SK-N-SH treated with all-trans-retinoic acid at 6 μM for 48 hours (cell line): ENCODE data around the gene SIK3.

Source experiments
- CREB5 ChIP-seq: fragments of 250-450 bp; sonication (Bioruptor Pico); IDR thresholded peaks from 2 replicates; pipeline ENCODE4 v1.5.1; 2020; ENCODE audit warnings: low read depth, mild to moderate bottlenecking, moderate library complexity
- CSDC2 ChIP-seq: fragments of 250-450 bp; sonication (Bioruptor Pico); IDR thresholded peaks from 2 replicates; pipeline ENCODE4 v1.5.0; 2020; ENCODE audit warnings: mild to moderate bottlenecking, moderate library complexity
- CSRNP3 ChIP-seq: fragments of 250-450 bp; sonication (Bioruptor Pico); IDR thresholded peaks from 2 replicates; pipeline ENCODE4 v1.5.1; 2021; ENCODE audit warnings: mild to moderate bottlenecking, moderate library complexity
- ISL1 ChIP-seq: fragments of 250-450 bp; sonication (Bioruptor Pico); IDR thresholded peaks from 2 replicates; pipeline ENCODE4 v2.1.2; 2022; ENCODE audit warnings: mild to moderate bottlenecking, moderate library complexity
- PATZ1 ChIP-seq: fragments of 250-450 bp; sonication (Bioruptor Pico); IDR thresholded peaks from 2 replicates; pipeline ENCODE4 v1.8.0; 2020; ENCODE audit warnings: mild to moderate bottlenecking, moderate library complexity, borderline replicate concordance
- TCF4 ChIP-seq: fragments of 250-450 bp; sonication (Bioruptor Pico); IDR thresholded peaks from 2 replicates; pipeline ENCODE4 v1.8.0; 2021; ENCODE audit warnings: mild to moderate bottlenecking, moderate library complexity, borderline replicate concordance
- ZFP3 ChIP-seq: fragments of 250-450 bp; sonication (Bioruptor Pico); IDR thresholded peaks from 2 replicates; pipeline ENCODE4 v1.5.0; 2020; ENCODE audit warnings: mild to moderate bottlenecking, moderate library complexity
- ZFP30 ChIP-seq: fragments of 450-650 bp; formaldehyde crosslinking; IDR thresholded peaks from 2 replicates; pipeline ENCODE4 v1.5.0; 2022; ENCODE audit warnings: mild to moderate bottlenecking, moderate library complexity

GRCh38 chr11:116879800-116880625 is 218.2 kb downstream of the SIK3 start:
- no peak for TF ChIP-seq CSDC2 (CRISPR knock-in tag)
- TF ChIP-seq PATZ1 (CRISPR knock-in tag) = no peak
- TF ChIP-seq CREB5 (CRISPR knock-in tag) = no peak
- TF ChIP-seq ZFP3 (CRISPR knock-in tag) = no peak
- no peak for TF ChIP-seq TCF4
- no peak for TF ChIP-seq ZFP30 (CRISPR knock-in tag)
- TF ChIP-seq ISL1 (CRISPR knock-in tag) = no peak
- no peak for TF ChIP-seq CSRNP3
